CD4-positive, alpha-beta T cell (primary cell): ENCODE results near the gene ATG7. TPM values are rescaled to one million over a fixed set of nuclear protein-coding genes. Genes with fewer than 3 reads are reported as not detected.

Experiments
- ATAC-seq: fragments of 200-7000 bp; cut with Tn5 transposase; one replicate; pipeline ENCODE4 v1.10.0; 2022; ENCODE audit warnings: mild to moderate bottlenecking; ENCODE audit not compliant: poor library complexity
- CTCF ChIA-PET: fragments of 350-600 bp; sonication (Branson Sonifier 250); formaldehyde crosslinking; loops from one replicate; lab custom pipeline; 2021; ENCODE audit warnings: antibody characterized with exemption, inconsistent platforms; lab: Charles Lee
- POLR2A ChIA-PET: fragments of 350-600 bp; sonication (Branson Sonifier 250); formaldehyde crosslinking; loops from one replicate; lab custom pipeline; 2021; ENCODE audit warnings: antibody characterized with exemption, inconsistent platforms; lab: Charles Lee
- DNase-seq, 14 experiments: peaks; one replicate each; pipeline ENCODE4 v3.0.0-alpha.2; 2013 to 2020; ENCODE audit warnings: mixed read lengths in 2 of 14
- H3K27ac ChIP-seq, 2 donors: one replicate each; pipeline versions ENCODE4 v1.5.1 to v1.7.0; 2013; ENCODE audit warnings: low read length in 2 of 2, low read depth in 1 of 2, mild to moderate bottlenecking in 1 of 2
- H3K27me3 ChIP-seq, 2 experiments: 1 replicate in 1 of 2; 2 replicates in 1 of 2; pipeline versions ENCODE4 v1.6.1 to v1.7.0; 2013; ENCODE audit warnings: low read length in 2 of 2, control low read depth in 1 of 2, mild to moderate bottlenecking in 1 of 2, moderate library complexity in 1 of 2; ENCODE audit not compliant: insufficient read depth in 2 of 2, control insufficient read depth in 1 of 2
- H3K36me3 ChIP-seq: one replicate; pipeline ENCODE4 v1.6.1; 2013; ENCODE audit warnings: low read length, control low read depth; ENCODE audit not compliant: insufficient read depth
- H3K4me1 ChIP-seq: one replicate; pipeline ENCODE4 v1.6.1; 2013; ENCODE audit warnings: low read length, control low read depth; ENCODE audit not compliant: insufficient read depth
- H3K4me3 ChIP-seq: one replicate; pipeline ENCODE4 v1.5.1; 2013; ENCODE audit warnings: mild to moderate bottlenecking, low read length, moderate library complexity
- H3K9me3 ChIP-seq, 2 experiments: 1 replicate in 1 of 2; 2 replicates in 1 of 2; pipeline versions ENCODE4 v1.6.1 to v1.7.0; 2013; ENCODE audit warnings: low read length in 2 of 2, mild to moderate bottlenecking in 2 of 2, control low read depth in 1 of 2, moderate library complexity in 1 of 2; ENCODE audit not compliant: control insufficient read depth in 1 of 2, insufficient read depth in 1 of 2
- H3K27ac Mint-ChIP-seq: one replicate; pipeline ENCODE4 v1.8.0; 2020; ENCODE audit warnings: mixed read lengths
- H3K27me3 Mint-ChIP-seq: one replicate; pipeline ENCODE4 v1.8.0; 2021; ENCODE audit warnings: mixed read lengths
- H3K36me3 Mint-ChIP-seq: one replicate; pipeline ENCODE4 v1.8.0; 2021; ENCODE audit warnings: low read depth, mixed read lengths
- H3K4me1 Mint-ChIP-seq: one replicate; pipeline ENCODE4 v1.8.0; 2021; ENCODE audit warnings: low read depth, mixed read lengths
- H3K4me3 Mint-ChIP-seq: one replicate; pipeline ENCODE4 v1.8.0; 2020; ENCODE audit warnings: mild to moderate bottlenecking, mixed read lengths
- H3K9me3 Mint-ChIP-seq: one replicate; pipeline ENCODE4 v1.8.0; 2020; ENCODE audit warnings: mixed read lengths
- CTCF ChIP-seq: fragments of 200-600 bp; IDR thresholded peaks from one replicate; pipeline ENCODE4 v1.8.0; 2022; ENCODE audit warnings: antibody characterized with exemption, mild to moderate bottlenecking
- intact Hi-C, 2 experiments: fragments of 100-400 bp; cut with DNase I in 1 of 2; cut with micrococcal nuclease in 1 of 2; formaldehyde crosslinking; loops; one replicate each; pipeline versions ENCODE4 v1.15.1 to v1.9.0; 2023 to 2025; cut with DNase I, micrococcal nuclease
- total RNA-seq, 174 experiments: library from RNA in 2 of 174; stranded (reverse) in 2 of 174; gene quantifications; one replicate each; pipeline ENCODE4 v1.2.3 and lab custom pipeline; 2021 to 2026

ATG7 gene
- total RNA-seq, 2 experiments from 2014 or later: 21.4 to 25.7 TPM

- H3K36me3 Mint-ChIP-seq: no peaks in the 10 kb centered on the region
- Histone ChIP-seq H3K4me1 (no peaks in the 10 kb centered on the region), H3K36me3 (no peaks in the 10 kb centered on the region), H3K4me3 (no peak overlapping the region), H3K9me3 (no peaks in the 10 kb centered on the region), H3K27ac (no peak overlapping the region), H3K27me3 (no peaks in the 10 kb centered on the region)
- intact Hi-C loops: no loop called here
- H3K27ac Mint-ChIP-seq: no peak overlapping the region
- POLR2A ChIA-PET: no interaction called here
- no peak for ATAC-seq
- CTCF ChIA-PET: no interaction called here
- no peaks in the 10 kb centered on the region for H3K4me1 Mint-ChIP-seq
- H3K9me3 Mint-ChIP-seq: no peaks in the 10 kb centered on the region
- TF ChIP-seq CTCF: no peak
- no peak overlapping the region for H3K4me3 Mint-ChIP-seq
- no peaks in the 10 kb centered on the region for H3K27me3 Mint-ChIP-seq
- no peak for DNase-seq
Observed at GRCh38 chr3:11534011-11534792, 262.0 kb downstream of the ATG7 start.

GRCh38 chr3:11534793-11535101 is 262.6 kb downstream of the ATG7 start:
- Histone ChIP-seq H3K4me3 (no peak overlapping the region), H3K4me1 (no peaks in the 10 kb centered on the region), H3K36me3 (no peaks in the 10 kb centered on the region), H3K27ac (no peak overlapping the region), H3K27me3 (no peaks in the 10 kb centered on the region), H3K9me3 (no peaks in the 10 kb centered on the region)
- no peaks in the 10 kb centered on the region for H3K36me3 Mint-ChIP-seq
- POLR2A ChIA-PET: no interaction called here
- H3K27ac Mint-ChIP-seq: no peak overlapping the region
- no peaks in the 10 kb centered on the region for H3K4me1 Mint-ChIP-seq
- H3K27me3 Mint-ChIP-seq: no peaks in the 10 kb centered on the region
- CTCF ChIA-PET: no interaction called here
- intact Hi-C loops: no loop called here
- no peak for ATAC-seq
- DNase-seq: no peak
- no peak for TF ChIP-seq CTCF
- H3K9me3 Mint-ChIP-seq: no peaks in the 10 kb centered on the region
- H3K4me3 Mint-ChIP-seq: no peak overlapping the region

- H3K27me3 Mint-ChIP-seq: no peaks in the 10 kb centered on the region
- Histone ChIP-seq H3K27ac (no peak overlapping the region), H3K4me3 (no peak overlapping the region), H3K4me1 (no peaks in the 10 kb centered on the region), H3K9me3 (no peaks in the 10 kb centered on the region), H3K36me3 (no peaks in the 10 kb centered on the region), H3K27me3 (no peaks in the 10 kb centered on the region)
- no peaks in the 10 kb centered on the region for H3K4me1 Mint-ChIP-seq
- intact Hi-C loops: no loop called here
- no peak overlapping the region for H3K4me3 Mint-ChIP-seq
- CTCF ChIA-PET: no interaction called here
- no peaks in the 10 kb centered on the region for H3K9me3 Mint-ChIP-seq
- POLR2A ChIA-PET: no interaction called here
- no peak overlapping the region for H3K27ac Mint-ChIP-seq
- ATAC-seq (no peak), DNase-seq (no peak)
- TF ChIP-seq CTCF: no peak
- no peaks in the 10 kb centered on the region for H3K36me3 Mint-ChIP-seq
Observed at GRCh38 chr3:11535243-11535960, 263.2 kb downstream of the ATG7 start.
